GM12878 (cell line): ENCODE results near the gene GNAO1. TPM values are rescaled to one million over a fixed set of nuclear protein-coding genes. Genes with fewer than 3 reads are reported as not detected.

Experiments
- ATAC-seq: fragments of 200-7000 bp; cut with Tn5 transposase; 3 replicates; pipeline ENCODE4 v1.9.1; 2020; ENCODE audit warnings: mild to moderate bottlenecking, moderate library complexity
- BruUV-seq: library from RNA; stranded (reverse); fragments of 400-500 nt; replicated peaks from 2 replicates; lab custom pipeline; 2021; lab: Mats Ljungman, UMichigan
- CTCF ChIA-PET: fragments of 300-600 bp; sonication (Branson Sonifier 250); formaldehyde crosslinking; extraction: SDS; loops from one replicate; lab custom pipeline; 2021; ENCODE audit warnings: inconsistent platforms; lab: Yijun Ruan, JAX
- POLR2A ChIA-PET: fragments of 350-600 bp; formaldehyde crosslinking; extraction: SDS; loops from one replicate; lab custom pipeline; 2021; ENCODE audit warnings: inconsistent platforms; lab: Charles Lee
- RAD21 ChIA-PET: fragments of 300-600 bp; sonication (Branson Sonifier 250); formaldehyde crosslinking; loops from one replicate; lab custom pipeline; 2023; ENCODE audit warnings: antibody characterized with exemption; ENCODE audit not compliant: unreplicated experiment; lab: Charles Lee
- SMC1A ChIA-PET: fragments of 300-600 bp; sonication (Branson Sonifier 250); formaldehyde crosslinking; loops from one replicate; lab custom pipeline; 2023; ENCODE audit not compliant: unreplicated experiment, uncharacterized antibody; lab: Charles Lee
- DNase-seq: peaks from one replicate; pipeline ENCODE4 v3.0.0-alpha.2; 2011; ENCODE audit warnings: low read depth, low spot score
- FAIRE-seq: peaks from 3 replicates; lab custom pipeline; 2011; peaks lifted over from hg19 to GRCh38; lab: Jason Lieb, UNC
- H2AFZ ChIP-seq: 2 replicates; pipeline ENCODE4 v1.6.0; 2011; ENCODE audit warnings: low read depth, low read length, control low read depth; ENCODE audit not compliant: control insufficient read depth
- H3K27ac ChIP-seq: 2 replicates; pipeline ENCODE4 v1.5.1; 2011; ENCODE audit warnings: control low read depth; ENCODE audit not compliant: control insufficient read depth, insufficient read depth
- H3K27me3 ChIP-seq, 2 experiments: replicated peaks in 1 of 2; 2 replicates each; pipeline versions ENCODE4 v1.6.0 to v1.6.1; 2011; ENCODE audit warnings: low read length in 1 of 2; ENCODE audit not compliant: control insufficient read depth in 2 of 2, insufficient read depth in 2 of 2
- H3K36me3 ChIP-seq, 2 experiments: 2 replicates each; pipeline ENCODE4 v1.5.1; 2011; ENCODE audit warnings: low read length in 1 of 2; ENCODE audit not compliant: control insufficient read depth in 2 of 2, insufficient read depth in 2 of 2
- H3K4me1 ChIP-seq: 2 replicates; pipeline ENCODE4 v1.6.1; 2011; ENCODE audit warnings: mild to moderate bottlenecking, low read length, moderate library complexity, mixed read lengths; ENCODE audit not compliant: control insufficient read depth, insufficient read depth
- H3K4me2 ChIP-seq: 2 replicates; pipeline ENCODE4 v1.6.0; 2011; ENCODE audit warnings: control low read depth; ENCODE audit not compliant: control insufficient read depth, insufficient read depth
- H3K4me3 ChIP-seq: fragments of 200-600 bp; sonication (generic); 2 replicates; pipeline ENCODE4 v1.5.1; 2016
- H3K79me2 ChIP-seq: 2 replicates; pipeline ENCODE4 v1.6.0; 2011; ENCODE audit warnings: low read length; ENCODE audit not compliant: control insufficient read depth, insufficient read depth
- H3K9ac ChIP-seq: 2 replicates; pipeline ENCODE4 v1.8.0; 2011; ENCODE audit warnings: low read length, control low read depth, mixed read lengths; ENCODE audit not compliant: control insufficient read depth, insufficient read depth
- H3K9me3 ChIP-seq: replicated peaks from 3 replicates; pipeline ENCODE4 v1.5.1; 2011; ENCODE audit warnings: mild to moderate bottlenecking, low read length; ENCODE audit not compliant: control insufficient read depth, insufficient read depth
- H4K20me1 ChIP-seq: 2 replicates; pipeline ENCODE4 v1.6.0; 2011; ENCODE audit not compliant: control insufficient read depth, insufficient read depth
- ATF3 ChIP-seq: IDR thresholded peaks from 2 replicates; pipeline ENCODE4 v1.6.1; 2011; ENCODE audit warnings: low read depth, mild to moderate bottlenecking, low read length, moderate library complexity, borderline replicate concordance; ENCODE audit errors: extremely low read depth
- CEBPB ChIP-seq, 2 experiments: fragments of 150-350 bp in 1 of 2; IDR thresholded peaks; 2 replicates each; pipeline ENCODE4 v1.6.1; 2012 to 2014; ENCODE audit warnings: low read depth in 2 of 2, low read length in 2 of 2, borderline replicate concordance in 1 of 2, inconsistent platforms in 1 of 2
- EED ChIP-seq: sonication (generic); IDR thresholded peaks from 2 replicates; pipeline ENCODE4 v1.6.1; 2016; ENCODE audit warnings: antibody characterized with exemption, low read depth
- EGR1 ChIP-seq, 2 experiments: IDR thresholded peaks; 1 replicate in 1 of 2; 2 replicates in 1 of 2; pipeline ENCODE4 v1.6.1; 2011 to 2012; ENCODE audit warnings: low read depth in 2 of 2, low read length in 2 of 2, borderline replicate concordance in 1 of 2, mild to moderate bottlenecking in 1 of 2, moderate library complexity in 1 of 2
- FOS ChIP-seq: IDR thresholded peaks from 3 replicates; pipeline ENCODE4 v1.6.1; 2011; ENCODE audit warnings: borderline replicate concordance; ENCODE audit not compliant: insufficient read length; ENCODE audit errors: extremely low read depth
- NRF1 ChIP-seq: conservative IDR thresholded peaks from 2 replicates; pipeline ENCODE4 v1.6.1; 2011; ENCODE audit warnings: mild to moderate bottlenecking, low read depth, low read length, improper control_type of control experiment
- TCF12 ChIP-seq: IDR thresholded peaks from 2 replicates; pipeline ENCODE4 v1.6.1; 2011; ENCODE audit warnings: low read depth, mild to moderate bottlenecking, low read length
- TCF3 ChIP-seq: IDR thresholded peaks from 2 replicates; pipeline ENCODE4 v1.6.1; 2012; ENCODE audit warnings: low read depth, mild to moderate bottlenecking, low read length, borderline replicate concordance; ENCODE audit not compliant: insufficient read depth
- ZNF622 ChIP-seq: fragments of 450-650 bp; IDR thresholded peaks from 2 replicates; pipeline ENCODE4 v1.6.1; 2017; ENCODE audit warnings: mild to moderate bottlenecking, inconsistent platforms
- WGBS: methylation state at CpG from one replicate; pipeline ENCODE4 v1.1.6; 2016; ENCODE audit warnings: low lambda C conversion rate; ENCODE audit not compliant: insufficient replicate concordance, insufficient coverage; ENCODE audit errors: missing lambda C conversion rate; 5-methylcytosine and 5-hydroxymethylcytosine counted together
- in situ Hi-C: fragments of 300-500 bp; cut with MboI; formaldehyde crosslinking; loops from 9 replicates; pipeline ENCODE4 v1.14.3; 2018; ENCODE audit warnings: mixed read lengths
- intact Hi-C: fragments of 100-400 bp; cut with micrococcal nuclease; formaldehyde crosslinking; loops from one replicate; pipeline ENCODE4 v1.14.2; 2022; ENCODE audit not compliant: unreplicated experiment
- polyA plus RNA-seq, 11 experiments: library from polyadenylated mRNA; depleted of rRNA in 4 of 11; unstranded in 6 of 11; stranded (reverse) in 5 of 11; fragments of >200 nt; fragmentation: Nextera tagmentation in 4 of 11; fragmentation: Illumina TruSeq in 1 of 11; extraction: Ambion mirVana in 4 of 11; extraction: Trizol in 1 of 11; gene quantifications; 1 replicate in 1 of 11; 2 replicates in 10 of 11; pipeline versions ENCODE4 v1.2.1 to v1.2.3, GENCODE V29; 2011 to 2016; ENCODE audit warnings: inconsistent platforms in 2 of 11, missing spikeins in 2 of 11, low read depth in 1 of 11
- total RNA-seq, 4 experiments: library from RNA; depleted of rRNA in 3 of 4; stranded (reverse); fragments of >200 nt in 3 of 4; fragmentation: Illumina TruSeq in 1 of 4; extraction: Trizol in 1 of 4; gene quantifications; 2 replicates each; pipeline versions ENCODE4 v1.2.1 to v1.2.3, GENCODE V29; 2013 to 2021
- TF ChIP-seq, protein P1 (sequence below): fragments of 450-650 bp; conservative IDR thresholded peaks from 2 replicates; pipeline ENCODE4 v1.6.1; 2017; ENCODE audit warnings: mild to moderate bottlenecking, moderate library complexity
- TF ChIP-seq, protein P2 (sequence below): fragments of 450-650 bp; IDR thresholded peaks from 2 replicates; pipeline ENCODE4 v1.6.1; 2016; ENCODE audit warnings: mild to moderate bottlenecking

Gene GNAO1
- total and polyA plus RNA-seq, 10 of the 15 experiments (the other 5 are each of a cell fraction or from before 2014, with no cell fraction given) = 0.05 to 0.28 (median 0.14) TPM; not detected in 6

DNA sequence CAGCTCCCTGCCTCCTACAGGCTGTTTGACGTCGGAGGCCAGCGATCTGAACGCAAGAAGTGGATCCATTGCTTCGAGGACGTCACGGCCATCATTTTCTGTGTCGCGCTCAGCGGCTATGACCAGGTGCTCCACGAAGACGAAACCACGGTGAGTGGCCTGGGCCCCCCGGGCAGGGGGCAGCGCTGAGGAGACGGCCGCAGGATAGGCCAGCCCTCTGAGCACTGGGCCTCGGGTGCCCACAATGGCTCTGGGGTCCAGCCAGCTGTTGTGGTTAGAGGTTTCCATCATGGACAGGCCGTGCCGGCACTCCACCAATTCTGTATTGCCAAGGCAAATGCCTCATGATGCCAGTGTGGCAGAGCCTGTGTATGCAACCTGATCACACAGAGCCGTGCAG is 145.4 kb downstream of the GNAO1 start:
- intact Hi-C loops (no loop called here), in situ Hi-C loops (no loop called here)
- no peaks in the 10 kb centered on the region for H4K20me1 ChIP-seq
- H3K4me3 ChIP-seq = no peak overlapping the region
- FAIRE-seq (no peak), DNase-seq (no peak), ATAC-seq (no peak)
- 53% methylated on average over 21 of the region's 21 CpGs for WGBS
- ChIA-PET POLR2A (no interaction called here), RAD21 (no interaction called here), SMC1A (no interaction called here), CTCF (no interaction called here)
- H3K27me3 ChIP-seq = no peaks in the 10 kb centered on the region; a peak in 1 of 4 replicates
- TF ChIP-seq EGR1 (IDR thresholded peaks at IDR 0.05; ENCODE audit: borderline replicate concordance in 1 of 2, low read depth in 2 of 2, low read length in 2 of 2) = no peak
- TF ChIP-seq TCF12 = no peak
- TF ChIP-seq, protein P1, sequence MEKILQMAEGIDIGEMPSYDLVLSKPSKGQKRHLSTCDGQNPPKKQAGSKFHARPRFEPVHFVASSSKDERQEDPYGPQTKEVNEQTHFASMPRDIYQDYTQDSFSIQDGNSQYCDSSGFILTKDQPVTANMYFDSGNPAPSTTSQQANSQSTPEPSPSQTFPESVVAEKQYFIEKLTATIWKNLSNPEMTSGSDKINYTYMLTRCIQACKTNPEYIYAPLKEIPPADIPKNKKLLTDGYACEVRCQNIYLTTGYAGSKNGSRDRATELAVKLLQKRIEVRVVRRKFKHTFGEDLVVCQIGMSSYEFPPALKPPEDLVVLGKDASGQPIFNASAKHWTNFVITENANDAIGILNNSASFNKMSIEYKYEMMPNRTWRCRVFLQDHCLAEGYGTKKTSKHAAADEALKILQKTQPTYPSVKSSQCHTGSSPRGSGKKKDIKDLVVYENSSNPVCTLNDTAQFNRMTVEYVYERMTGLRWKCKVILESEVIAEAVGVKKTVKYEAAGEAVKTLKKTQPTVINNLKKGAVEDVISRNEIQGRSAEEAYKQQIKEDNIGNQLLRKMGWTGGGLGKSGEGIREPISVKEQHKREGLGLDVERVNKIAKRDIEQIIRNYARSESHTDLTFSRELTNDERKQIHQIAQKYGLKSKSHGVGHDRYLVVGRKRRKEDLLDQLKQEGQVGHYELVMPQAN = no peak
- TF ChIP-seq, protein P2, sequence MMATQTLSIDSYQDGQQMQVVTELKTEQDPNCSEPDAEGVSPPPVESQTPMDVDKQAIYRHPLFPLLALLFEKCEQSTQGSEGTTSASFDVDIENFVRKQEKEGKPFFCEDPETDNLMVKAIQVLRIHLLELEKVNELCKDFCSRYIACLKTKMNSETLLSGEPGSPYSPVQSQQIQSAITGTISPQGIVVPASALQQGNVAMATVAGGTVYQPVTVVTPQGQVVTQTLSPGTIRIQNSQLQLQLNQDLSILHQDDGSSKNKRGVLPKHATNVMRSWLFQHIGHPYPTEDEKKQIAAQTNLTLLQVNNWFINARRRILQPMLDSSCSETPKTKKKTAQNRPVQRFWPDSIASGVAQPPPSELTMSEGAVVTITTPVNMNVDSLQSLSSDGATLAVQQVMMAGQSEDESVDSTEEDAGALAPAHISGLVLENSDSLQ = no peak
- TF ChIP-seq TCF3 = no peak
- no peak for TF ChIP-seq EED
- TF ChIP-seq ZNF622 = no peak
- no peak for TF ChIP-seq FOS
- TF ChIP-seq ATF3 = no peak
- no peak for TF ChIP-seq NRF1
- no peak for TF ChIP-seq CEBPB (IDR thresholded peaks at IDR 0.05; ENCODE audit: borderline replicate concordance in 1 of 2, low read depth in 2 of 2, low read length in 2 of 2)
- no peaks in the 10 kb centered on the region for H3K4me1 ChIP-seq
- H3K79me2 ChIP-seq = no peaks in the 10 kb centered on the region
- no peak overlapping the region for H3K9ac ChIP-seq
- no peaks in the 10 kb centered on the region for H3K36me3 ChIP-seq
- H2AFZ ChIP-seq = no peak overlapping the region
- H3K9me3 ChIP-seq = no peaks in the 10 kb centered on the region
- no peak overlapping the region for H3K27ac ChIP-seq
- no TSS peak for BruUV-seq
- H3K4me2 ChIP-seq = no peak overlapping the region
